Thyroid gland (tissue), 4 donors: ENCODE results near the gene PTGER4.

Source experiments
- POLR2A ChIP-seq, 2 donors: fragments of 450-650 bp; IDR thresholded peaks; one replicate each; pipeline ENCODE4 v1.6.1; 2017; ENCODE audit warnings: antibody characterized with exemption in 2 of 2, mild to moderate bottlenecking in 2 of 2, moderate library complexity in 1 of 2
- TF ChIP-seq, protein P1 (sequence below), 6 experiments: fragments of 200-600 bp in 3 of 6; fragments of 450-650 bp in 3 of 6; sonication (generic) in 3 of 6; IDR thresholded peaks; one replicate each; pipeline ENCODE4 v1.5.1; 2016 to 2019; ENCODE audit warnings: antibody characterized with exemption in 6 of 6, mild to moderate bottlenecking in 2 of 6, inconsistent platforms in 1 of 6, moderate library complexity in 1 of 6

DNA sequence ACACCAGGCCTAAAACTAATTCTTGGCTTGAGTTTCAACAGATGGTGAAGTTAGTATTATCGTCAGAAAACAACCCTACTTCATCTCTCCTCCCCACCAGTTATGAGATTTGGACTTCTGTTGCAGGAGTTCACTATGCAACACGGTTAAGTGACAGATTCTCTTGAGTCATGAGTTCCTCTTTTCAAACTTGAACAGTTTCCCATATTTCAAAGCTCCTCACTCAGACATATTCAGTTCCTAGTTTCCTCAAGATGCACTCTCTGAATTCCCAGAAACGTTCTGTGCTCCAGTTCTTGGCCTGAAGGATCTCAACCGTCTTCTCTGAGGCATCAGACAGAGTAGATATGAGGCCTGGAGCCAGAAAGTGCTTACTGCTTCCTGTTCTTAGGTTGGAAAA lies 7.3 kb upstream of the PTGER4 start:
- TF ChIP-seq, protein P1, sequence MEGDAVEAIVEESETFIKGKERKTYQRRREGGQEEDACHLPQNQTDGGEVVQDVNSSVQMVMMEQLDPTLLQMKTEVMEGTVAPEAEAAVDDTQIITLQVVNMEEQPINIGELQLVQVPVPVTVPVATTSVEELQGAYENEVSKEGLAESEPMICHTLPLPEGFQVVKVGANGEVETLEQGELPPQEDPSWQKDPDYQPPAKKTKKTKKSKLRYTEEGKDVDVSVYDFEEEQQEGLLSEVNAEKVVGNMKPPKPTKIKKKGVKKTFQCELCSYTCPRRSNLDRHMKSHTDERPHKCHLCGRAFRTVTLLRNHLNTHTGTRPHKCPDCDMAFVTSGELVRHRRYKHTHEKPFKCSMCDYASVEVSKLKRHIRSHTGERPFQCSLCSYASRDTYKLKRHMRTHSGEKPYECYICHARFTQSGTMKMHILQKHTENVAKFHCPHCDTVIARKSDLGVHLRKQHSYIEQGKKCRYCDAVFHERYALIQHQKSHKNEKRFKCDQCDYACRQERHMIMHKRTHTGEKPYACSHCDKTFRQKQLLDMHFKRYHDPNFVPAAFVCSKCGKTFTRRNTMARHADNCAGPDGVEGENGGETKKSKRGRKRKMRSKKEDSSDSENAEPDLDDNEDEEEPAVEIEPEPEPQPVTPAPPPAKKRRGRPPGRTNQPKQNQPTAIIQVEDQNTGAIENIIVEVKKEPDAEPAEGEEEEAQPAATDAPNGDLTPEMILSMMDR (IDR thresholded peaks at IDR 0.05), result no peak
- no peak for TF ChIP-seq POLR2A (IDR thresholded peaks at IDR 0.05)
